CD4-positive, alpha-beta T cell treated with Interleukin-1 beta for 1 hour (primary cell): ENCODE results near the gene SYNPO2.
A peak's percentile ranks its signal among the peaks of the same experiment; 100 is the strongest.
"Not testable (repeated sequence)": the region's sequence is repeated elsewhere in the genome, so short reads cannot be mapped to it uniquely, and the experiment has no call there.

Experiments
- DNase-seq, 2 donors: peaks; one replicate each; pipeline ENCODE4 v3.0.0-alpha.2; 2020 to 2022

The SYNPO2 gene

GRCh38 chr4:118888666-118889311 is at the start of gene SYNPO2:
SYNPO2 (plus strand) TSS chr4:118888854; CDS start chr4:118889037, 183 bp downstream.
- DNase-seq, result peak; percentile 4 to 15

- DNase-seq, result no peak
Measured at GRCh38 chr4:118839221-118839927, 49.3 kb upstream of the SYNPO2 start.

- no peak for DNase-seq
Measured at GRCh38 chr4:118842055-118842454, 46.6 kb upstream of the SYNPO2 start.

- DNase-seq, result no peak
Measured at GRCh38 chr4:118843237-118843636, 45.4 kb upstream of the SYNPO2 start.

GRCh38 chr4:118845552-118846050 is 43.1 kb upstream of the SYNPO2 start:
- no peak for DNase-seq

GRCh38 chr4:118846979-118847378 is 41.7 kb upstream of the SYNPO2 start:
- DNase-seq, result no peak

GRCh38 chr4:118848242-118848641 is 40.4 kb upstream of the SYNPO2 start:
- no peak for DNase-seq

GRCh38 chr4:118848901-118849300 is 39.8 kb upstream of the SYNPO2 start:
- no peak for DNase-seq

- peak in 1 of 2 donors; percentile 4 for DNase-seq
Measured at GRCh38 chr4:118849867-118850487, 38.7 kb upstream of the SYNPO2 start.

- DNase-seq, result peak; percentile 11 to 62
Measured at GRCh38 chr4:118850488-118851173, 38.0 kb upstream of the SYNPO2 start.

GRCh38 chr4:118857760-118858159 is 30.9 kb upstream of the SYNPO2 start:
- DNase-seq, result no peak

- no peak for DNase-seq
Measured at GRCh38 chr4:118858779-118859178, 29.9 kb upstream of the SYNPO2 start.

- DNase-seq, result peak; percentile 7 to 29
Measured at GRCh38 chr4:118865091-118865708, 23.5 kb upstream of the SYNPO2 start.

- no peak for DNase-seq
Measured at GRCh38 chr4:118866442-118866841, 22.2 kb upstream of the SYNPO2 start.

- DNase-seq, result no peak
Measured at GRCh38 chr4:118867311-118868067, 21.2 kb upstream of the SYNPO2 start.

GRCh38 chr4:118869808-118870342 is 18.8 kb upstream of the SYNPO2 start:
- no peak for DNase-seq

GRCh38 chr4:118872181-118872580 is 16.5 kb upstream of the SYNPO2 start:
- no peak for DNase-seq

GRCh38 chr4:118877797-118878196 is 10.9 kb upstream of the SYNPO2 start:
- DNase-seq, result no peak

GRCh38 chr4:118878507-118878906 is 10.1 kb upstream of the SYNPO2 start:
- not testable (repeated sequence) for DNase-seq

- DNase-seq, result no peak
Measured at GRCh38 chr4:118879409-118879808, 9.2 kb upstream of the SYNPO2 start.

- no peak for DNase-seq
Measured at GRCh38 chr4:118881512-118882146, 7.0 kb upstream of the SYNPO2 start.
